Measurements from ENCODE around the gene ZNF341.

ZNF341 gene

GRCh38 chr20:33761698-33762250, 30.0 kb downstream of the ZNF341 start:
- Histone ChIP-seq H3K4me2 (no peak overlapping the region), H3K4me3 (no peak overlapping the region), H3K9ac (no peak overlapping the region), H3K4me1 (peaks cover 0 to under 1% (median 0%) of the 10 kb centered on the region in 10 experiments; a peak in 1 of 20 replicates), H3K27me3 (no peaks in the 10 kb centered on the region), H4K20me1 (peaks cover 0 to 5% (median 0%) of the 10 kb centered on the region in 11 experiments; a peak in 1 of 22 replicates), H3K9me3 (replicated peaks in 1 of 11) (peaks cover 9 to 14% (median 11%) of the 10 kb centered on the region in 11 experiments), H3K36me3 (peaks cover 10 to 81% (median 37%) of the 10 kb centered on the region in 11 experiments), H3K27ac (no peak overlapping the region)
- TF ChIP-seq Cebpa-rat (IDR thresholded peaks at IDR 0.05) = no peak

- no peak for TF ChIP-seq Cebpa-rat (IDR thresholded peaks at IDR 0.05)
- H3K36me3 ChIP-seq = peaks cover 5 to 70% (median 31%) of the 10 kb centered on the region in 11 experiments; a peak in 17 of 22 replicates
- H3K27ac ChIP-seq = no peak overlapping the region
- H3K4me2 ChIP-seq = no peak overlapping the region
- no peaks in the 10 kb centered on the region for H3K27me3 ChIP-seq
- no peak overlapping the region for H3K9ac ChIP-seq
- no peaks in the 10 kb centered on the region for H3K9me3 ChIP-seq (replicated peaks in 1 of 11)
- H3K4me1 ChIP-seq = no peaks in the 10 kb centered on the region
- H3K4me3 ChIP-seq = no peak overlapping the region
- H4K20me1 ChIP-seq = peaks cover 0 to 5% (median 0%) of the 10 kb centered on the region in 11 experiments; a peak in 2 of 22 replicates
These were observed 33.3 kb downstream of the ZNF341 start for GRCh38 chr20:33765099-33765498.

- H3K36me3 ChIP-seq = peaks cover 5 to 66% (median 31%) of the 10 kb centered on the region in 11 experiments; a peak in 17 of 22 replicates
- no peak overlapping the region for H3K4me2 ChIP-seq
- no peak overlapping the region for H3K27ac ChIP-seq
- H3K4me3 ChIP-seq = no peak overlapping the region
- H3K9me3 ChIP-seq (replicated peaks in 1 of 11) = no peaks in the 10 kb centered on the region
- H3K9ac ChIP-seq = no peak overlapping the region
- peaks cover 0 to 5% (median 0%) of the 10 kb centered on the region in 11 experiments; a peak in 2 of 22 replicates for H4K20me1 ChIP-seq
- no peaks in the 10 kb centered on the region for H3K4me1 ChIP-seq
- no peak for TF ChIP-seq Cebpa-rat (IDR thresholded peaks at IDR 0.05)
- H3K27me3 ChIP-seq = no peaks in the 10 kb centered on the region
These were observed 33.8 kb downstream of the ZNF341 start for GRCh38 chr20:33765592-33765991.

- TF ChIP-seq Cebpa-rat (IDR thresholded peaks at IDR 0.05) = no peak
- Histone ChIP-seq H3K27me3 (no peaks in the 10 kb centered on the region), H3K4me3 (no peak overlapping the region), H3K9ac (no peak overlapping the region), H3K4me1 (no peaks in the 10 kb centered on the region), H3K9me3 (replicated peaks in 1 of 11) (no peaks in the 10 kb centered on the region), H3K36me3 (peaks cover 5 to 67% (median 29%) of the 10 kb centered on the region in 11 experiments; a peak in 17 of 22 replicates), H3K27ac (no peak overlapping the region), H4K20me1 (peaks cover 0 to 2% (median 0%) of the 10 kb centered on the region in 11 experiments; a peak in 2 of 22 replicates), H3K4me2 (no peak overlapping the region)
These were observed 34.9 kb downstream of the ZNF341 start for GRCh38 chr20:33766686-33767085.

- TF ChIP-seq Cebpa-rat (IDR thresholded peaks at IDR 0.05) = no peak
- no peak overlapping the region for H3K27ac ChIP-seq
- no peak overlapping the region for H3K9ac ChIP-seq
- H3K36me3 ChIP-seq = peaks cover 5 to 67% (median 30%) of the 10 kb centered on the region in 11 experiments; a peak in 17 of 22 replicates
- H4K20me1 ChIP-seq = no peaks in the 10 kb centered on the region; a peak in 1 of 22 replicates
- no peak overlapping the region for H3K4me2 ChIP-seq
- H3K4me3 ChIP-seq = no peak overlapping the region
- no peaks in the 10 kb centered on the region for H3K9me3 ChIP-seq (replicated peaks in 1 of 11)
- no peaks in the 10 kb centered on the region for H3K27me3 ChIP-seq
- H3K4me1 ChIP-seq = peaks cover 0 to 4% (median 0%) of the 10 kb centered on the region in 10 experiments; a peak in 1 of 20 replicates
These were observed 36.0 kb downstream of the ZNF341 start for GRCh38 chr20:33767777-33768138.

- no peak overlapping the region for H3K9ac ChIP-seq
- peaks cover 0 to 9% (median 2%) of the 10 kb centered on the region in 10 experiments; a peak in 2 of 20 replicates for H3K4me1 ChIP-seq
- H3K4me3 ChIP-seq = no peak overlapping the region
- H3K9me3 ChIP-seq (replicated peaks in 1 of 11) = no peaks in the 10 kb centered on the region
- H3K36me3 ChIP-seq = peaks cover 10 to 60% (median 31%) of the 10 kb centered on the region in 11 experiments; a peak in 17 of 22 replicates
- no peak for TF ChIP-seq Cebpa-rat (IDR thresholded peaks at IDR 0.05)
- H3K27me3 ChIP-seq = no peaks in the 10 kb centered on the region
- H4K20me1 ChIP-seq = no peaks in the 10 kb centered on the region; a peak in 1 of 22 replicates
- no peak overlapping the region for H3K4me2 ChIP-seq
- no peak overlapping the region for H3K27ac ChIP-seq
These were observed 37.2 kb downstream of the ZNF341 start for GRCh38 chr20:33769043-33769442.

GRCh38 chr20:33770005-33770404, 38.2 kb downstream of the ZNF341 start:
- Histone ChIP-seq H3K9ac (no peak overlapping the region), H3K9me3 (replicated peaks in 1 of 11) (no peaks in the 10 kb centered on the region), H4K20me1 (no peaks in the 10 kb centered on the region; a peak in 1 of 22 replicates), H3K4me1 (peaks cover 0 to 12% (median 2%) of the 10 kb centered on the region in 10 experiments; a peak in 2 of 20 replicates), H3K4me2 (no peak overlapping the region), H3K36me3 (peaks cover 10 to 57% (median 29%) of the 10 kb centered on the region in 11 experiments; a peak in 17 of 22 replicates), H3K27ac (no peak overlapping the region), H3K4me3 (no peak overlapping the region), H3K27me3 (no peaks in the 10 kb centered on the region)
- no peak for TF ChIP-seq Cebpa-rat (IDR thresholded peaks at IDR 0.05)

- Histone ChIP-seq H3K27ac (no peak overlapping the region), H3K9me3 (replicated peaks in 1 of 11) (no peaks in the 10 kb centered on the region), H3K27me3 (no peaks in the 10 kb centered on the region), H4K20me1 (no peaks in the 10 kb centered on the region; a peak in 1 of 22 replicates), H3K4me1 (peaks cover 0 to 12% (median 2%) of the 10 kb centered on the region in 10 experiments; a peak in 2 of 20 replicates), H3K4me3 (no peak overlapping the region), H3K9ac (no peak overlapping the region), H3K4me2 (no peak overlapping the region), H3K36me3 (peaks cover 4 to 52% (median 15%) of the 10 kb centered on the region in 11 experiments; a peak in 17 of 22 replicates)
- TF ChIP-seq Cebpa-rat (IDR thresholded peaks at IDR 0.05) = no peak
These were observed 40.1 kb downstream of the ZNF341 start for GRCh38 chr20:33771938-33772337.

- Histone ChIP-seq H3K4me3 (no peak overlapping the region), H4K20me1 (no peaks in the 10 kb centered on the region; a peak in 1 of 22 replicates), H3K27me3 (no peaks in the 10 kb centered on the region), H3K9ac (no peak overlapping the region), H3K27ac (no peak overlapping the region), H3K4me1 (peaks cover 0 to 12% (median 2%) of the 10 kb centered on the region in 10 experiments; a peak in 2 of 20 replicates), H3K36me3 (peaks cover 0 to 47% (median 15%) of the 10 kb centered on the region in 11 experiments; a peak in 16 of 22 replicates), H3K4me2 (no peak overlapping the region), H3K9me3 (replicated peaks in 1 of 11) (no peaks in the 10 kb centered on the region)
- no peak for TF ChIP-seq Cebpa-rat (IDR thresholded peaks at IDR 0.05)
These were observed 40.6 kb downstream of the ZNF341 start for GRCh38 chr20:33772439-33772838.

Data from BLaER1 treated with 17β-estradiol and CSF1 and Interleukin-3, amounts not matched to agents 10 nM and 100 nM (cell line).